Erythroblast (primary cell): Measurements from ENCODE around the gene PSMB5.

Experiments
- DNase-seq, 2 experiments: peaks; one replicate each; lab custom pipeline; 2025; lab: John Stamatoyannopoulos, UW
- GATA1 ChIP-seq: IDR thresholded peaks from 2 replicates; pipeline ENCODE4 v1.6.1; 2011; ENCODE audit warnings: low read depth, mild to moderate bottlenecking, control low read depth, low read length, moderate library complexity
- POLR2A ChIP-seq: IDR thresholded peaks from 2 replicates; pipeline ENCODE4 v1.6.1; 2011; ENCODE audit warnings: mild to moderate bottlenecking, low read length

Gene PSMB5

GRCh38 chr14:23034498-23035302 is at the start of gene PSMB5:
TSS of gene PSMB5 (minus strand) at chr14:23034900. CDS start at chr14:23034881, 19 bp downstream.
- DNase-seq: no peak
- TF ChIP-seq GATA1: no peak
- TF ChIP-seq POLR2A: peak; percentile 83

DNA sequence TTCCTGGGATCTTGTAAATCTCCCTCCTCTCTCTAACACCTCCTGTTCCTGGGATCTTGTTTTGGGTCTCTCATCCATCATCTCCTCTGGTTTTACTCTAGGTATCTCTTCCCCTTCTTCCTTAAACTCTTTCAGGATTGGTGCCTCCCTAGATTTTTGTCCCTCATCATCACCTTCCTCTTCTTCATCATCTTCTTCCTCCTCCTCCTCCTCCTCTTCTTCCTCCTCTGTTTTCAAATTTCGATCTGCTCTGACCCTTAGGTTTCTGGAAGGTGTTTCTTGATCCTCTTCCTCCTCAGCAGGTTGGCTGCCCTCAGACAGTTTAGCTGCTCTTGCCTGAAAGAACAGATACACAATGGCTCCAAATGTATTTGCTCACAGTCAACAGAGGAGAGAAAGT is 45.8 kb upstream of the PSMB5 start:
- TF ChIP-seq GATA1 (no peak), POLR2A (no peak)
- DNase-seq: no peak

- TF ChIP-seq POLR2A: no peak
- TF ChIP-seq GATA1: no peak
- DNase-seq: no peak
Measured at GRCh38 chr14:23079716-23080115, 45.0 kb upstream of the PSMB5 start.

DNA sequence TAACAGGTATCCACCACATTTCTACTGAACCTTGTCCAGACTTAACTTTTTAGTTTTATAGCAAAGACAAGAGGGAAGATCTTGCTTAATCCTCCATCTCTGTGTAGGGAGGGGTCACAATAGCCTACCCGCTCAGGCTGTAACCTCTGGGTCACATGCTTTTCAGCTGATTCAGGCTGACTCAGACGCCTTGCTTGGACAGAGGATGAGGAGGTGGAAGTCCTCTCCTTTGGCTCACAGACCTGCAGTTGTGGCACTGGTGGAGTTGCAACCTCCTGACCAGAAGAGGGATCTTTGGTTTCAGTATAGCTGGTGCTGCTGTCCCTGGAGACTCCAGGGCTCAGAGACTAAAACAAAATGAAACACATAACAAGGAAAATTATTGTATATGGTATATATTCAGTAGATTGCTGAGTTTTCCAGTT is 44.0 kb upstream of the PSMB5 start:
- TF ChIP-seq GATA1 (no peak), POLR2A (no peak)
- no peak for DNase-seq

- TF ChIP-seq GATA1 (no peak), POLR2A (no peak)
- no peak for DNase-seq
Measured at GRCh38 chr14:23077962-23078361, 43.3 kb upstream of the PSMB5 start.

GRCh38 chr14:23076785-23077408 is 42.2 kb upstream of the PSMB5 start:
- no peak for TF ChIP-seq POLR2A
- DNase-seq: no peak

- TF ChIP-seq GATA1: no peak
- TF ChIP-seq POLR2A: no peak
- no peak for DNase-seq
Measured at GRCh38 chr14:23074906-23075305, 40.2 kb upstream of the PSMB5 start.

DNA sequence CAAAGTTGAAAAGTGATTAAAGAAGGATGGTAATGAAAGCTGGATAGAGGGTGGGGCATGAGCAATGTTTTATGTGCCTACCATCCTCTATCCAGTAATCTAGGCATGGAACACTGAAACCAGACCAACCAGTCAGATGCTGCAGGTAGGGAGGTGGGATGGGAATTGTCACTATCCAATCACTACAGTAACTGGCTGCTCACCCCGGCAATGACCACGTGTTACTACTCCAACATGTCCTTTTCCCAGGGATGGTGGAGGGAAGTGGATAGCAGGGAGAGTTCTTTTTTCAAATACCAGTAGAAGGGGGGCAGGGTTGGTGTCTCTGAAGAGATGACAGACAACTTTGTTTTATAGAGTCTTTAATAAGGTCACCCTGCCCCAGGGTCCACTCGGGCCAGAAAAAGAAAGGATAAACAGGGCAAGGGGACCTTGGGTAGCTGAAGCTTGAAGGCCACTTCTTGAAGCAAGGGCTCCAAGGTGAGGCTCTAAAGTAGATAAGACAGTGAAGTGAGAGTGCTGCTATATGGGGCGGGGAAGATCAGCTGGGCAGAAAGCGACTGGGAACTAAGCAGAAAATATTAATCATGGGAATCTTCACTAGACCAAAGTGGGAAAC is 37.3 kb upstream of the PSMB5 start:
- TF ChIP-seq POLR2A: no peak
- no peak for TF ChIP-seq GATA1
- DNase-seq: no peak

GRCh38 chr14:23071244-23071920 is 36.7 kb upstream of the PSMB5 start:
- DNase-seq: no peak
- TF ChIP-seq POLR2A: peak; percentile 72
- TF ChIP-seq GATA1: no peak

DNA sequence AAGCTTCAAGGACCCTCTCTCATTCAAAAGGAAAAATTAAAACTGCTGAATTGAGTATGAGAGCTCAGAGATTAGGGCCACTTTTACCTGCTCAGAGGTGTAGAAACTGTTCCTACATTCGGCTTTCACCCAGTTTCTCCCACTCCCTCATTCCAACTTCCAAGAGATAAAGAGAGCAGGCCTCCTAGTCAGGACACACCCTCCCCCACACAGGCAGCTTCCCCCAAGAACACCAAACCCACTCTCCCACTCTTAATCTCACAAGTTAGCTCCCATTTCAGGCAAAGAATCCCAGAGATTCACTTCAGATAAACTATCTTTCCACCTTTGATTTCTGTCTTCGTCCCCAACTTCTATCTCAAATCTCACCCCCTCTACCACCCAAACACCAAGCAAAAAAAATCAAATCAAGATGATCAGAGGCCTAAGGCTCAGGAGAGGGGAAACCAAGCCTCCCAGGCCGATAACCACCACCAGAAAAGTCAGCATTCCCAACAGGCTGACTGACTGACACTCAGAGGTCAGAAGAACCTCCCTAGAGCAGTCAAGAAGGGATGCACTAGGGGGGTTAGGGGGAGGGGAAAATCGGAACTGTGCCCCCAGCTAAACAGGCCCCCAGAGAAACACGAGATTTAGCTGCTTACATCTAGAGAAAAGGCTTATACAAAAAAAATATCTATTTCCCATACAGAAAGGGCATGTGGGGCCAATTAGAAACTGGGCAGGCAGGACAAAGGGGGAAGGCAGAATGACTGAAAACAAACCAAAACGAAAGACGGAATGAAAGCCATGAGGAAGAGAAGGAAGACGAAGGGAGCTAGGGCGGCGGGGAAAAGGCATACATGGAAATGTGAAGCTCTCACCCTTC is 35.8 kb upstream of the PSMB5 start:
- DNase-seq: no peak
- TF ChIP-seq GATA1: no peak
- TF ChIP-seq POLR2A: no peak

DNA sequence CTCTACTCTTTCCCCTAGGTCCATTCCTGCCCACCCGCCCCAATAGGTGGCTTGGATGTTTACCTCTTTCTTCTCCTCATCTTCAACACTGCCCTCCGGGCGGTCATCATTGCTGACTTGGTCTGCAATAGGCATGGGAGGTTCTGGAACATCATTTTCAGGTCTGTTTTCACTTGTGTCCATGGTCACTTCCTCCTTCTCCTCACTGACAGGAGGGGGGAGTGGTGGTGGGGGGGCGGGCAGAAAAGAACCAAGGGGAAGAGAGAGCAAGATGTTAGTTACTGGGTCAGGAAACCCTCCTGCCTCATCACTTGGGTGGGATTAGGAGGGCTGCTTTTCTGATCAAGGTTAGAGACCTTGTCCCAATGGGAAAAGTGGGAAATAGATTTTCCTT is 34.7 kb upstream of the PSMB5 start:
- no peak for DNase-seq
- no peak for TF ChIP-seq POLR2A
- no peak for TF ChIP-seq GATA1

GRCh38 chr14:23068789-23069412 is 34.2 kb upstream of the PSMB5 start:
- no peak for DNase-seq
- TF ChIP-seq POLR2A (no peak), GATA1 (no peak)
